Dermis microvascular lymphatic vessel endothelial cell (primary cell): Measurements from ENCODE around the gene MTHFD1L. TPM values are rescaled to one million over a fixed set of nuclear protein-coding genes. Genes with fewer than 3 reads are reported as not detected.
"Not testable (repeated sequence)": the region's sequence is repeated elsewhere in the genome, so short reads cannot be mapped to it uniquely, and the experiment has no call there.

Experiments
- DNase-seq, 2 donors: peaks; one replicate each; pipeline versions ENCODE4 v3.0.0 to v3.0.0-alpha.2; 2010; ENCODE audit warnings: low read depth in 2 of 2
- total RNA-seq: library from RNA; depleted of rRNA; stranded (reverse); fragments of >200 nt; gene quantifications from 2 replicates; pipeline ENCODE4 v1.2.1, GENCODE V29; 2014

MTHFD1L gene
- total RNA-seq, 1 donor from 2014 or later, result 30.3 TPM

GRCh38 chr6:151119823-151120524 lies 254.5 kb downstream of the MTHFD1L start:
- no peak for DNase-seq

GRCh38 chr6:151121900-151122299 lies 256.4 kb downstream of the MTHFD1L start:
- DNase-seq, result peak in 1 of 2 donors; percentile 50

- DNase-seq, result not testable (repeated sequence)
These were observed 258.1 kb downstream of the MTHFD1L start for GRCh38 chr6:151123641-151124040.

- not testable (repeated sequence) for DNase-seq
These were observed 259.7 kb downstream of the MTHFD1L start for GRCh38 chr6:151125242-151125641.

GRCh38 chr6:151125651-151126416 lies 260.3 kb downstream of the MTHFD1L start:
- peak in 1 of 2 donors; percentile 17 for DNase-seq

- DNase-seq, result not testable (repeated sequence)
These were observed 260.9 kb downstream of the MTHFD1L start for GRCh38 chr6:151126417-151126724.

- not testable (repeated sequence) for DNase-seq
These were observed 261.8 kb downstream of the MTHFD1L start for GRCh38 chr6:151127133-151127798.

GRCh38 chr6:151128763-151129370 lies 263.4 kb downstream of the MTHFD1L start:
- DNase-seq, result no peak

GRCh38 chr6:151130329-151130728 lies 264.8 kb downstream of the MTHFD1L start:
- no peak for DNase-seq

GRCh38 chr6:151131324-151132007 lies 266.0 kb downstream of the MTHFD1L start:
- DNase-seq, result no peak

- no peak for DNase-seq
These were observed 270.7 kb downstream of the MTHFD1L start for GRCh38 chr6:151136141-151136755.

- DNase-seq, result no peak
These were observed 272.0 kb downstream of the MTHFD1L start for GRCh38 chr6:151137542-151137941.

- no peak for DNase-seq
These were observed 274.0 kb downstream of the MTHFD1L start for GRCh38 chr6:151139524-151139923.

- DNase-seq, result no peak
These were observed 275.3 kb downstream of the MTHFD1L start for GRCh38 chr6:151140767-151141166.

GRCh38 chr6:151141685-151142084 lies 276.2 kb downstream of the MTHFD1L start:
- DNase-seq, result peak; percentile 50 to 71

GRCh38 chr6:151142676-151143075 lies 277.2 kb downstream of the MTHFD1L start:
- DNase-seq, result no peak

- DNase-seq, result peak; percentile 15 to 57
These were observed 277.8 kb downstream of the MTHFD1L start for GRCh38 chr6:151143337-151143736.

- no peak for DNase-seq
These were observed 278.3 kb downstream of the MTHFD1L start for GRCh38 chr6:151143806-151144205.

GRCh38 chr6:151147118-151147832 lies 281.8 kb downstream of the MTHFD1L start:
- no peak for DNase-seq

- no peak for DNase-seq
These were observed 282.6 kb downstream of the MTHFD1L start for GRCh38 chr6:151148111-151148510.
